ENCODE data around the gene CPM. TPM values are rescaled to one million over a fixed set of nuclear protein-coding genes. Genes with fewer than 3 reads are reported as not detected.
"Not testable (repeated sequence)": the region's sequence is repeated elsewhere in the genome, so short reads cannot be mapped to it uniquely, and the experiment has no call there.

Gene CPM
- total RNA-seq, 2 experiments from 2014 or later, result 3.0 to 5.8 TPM

DNA sequence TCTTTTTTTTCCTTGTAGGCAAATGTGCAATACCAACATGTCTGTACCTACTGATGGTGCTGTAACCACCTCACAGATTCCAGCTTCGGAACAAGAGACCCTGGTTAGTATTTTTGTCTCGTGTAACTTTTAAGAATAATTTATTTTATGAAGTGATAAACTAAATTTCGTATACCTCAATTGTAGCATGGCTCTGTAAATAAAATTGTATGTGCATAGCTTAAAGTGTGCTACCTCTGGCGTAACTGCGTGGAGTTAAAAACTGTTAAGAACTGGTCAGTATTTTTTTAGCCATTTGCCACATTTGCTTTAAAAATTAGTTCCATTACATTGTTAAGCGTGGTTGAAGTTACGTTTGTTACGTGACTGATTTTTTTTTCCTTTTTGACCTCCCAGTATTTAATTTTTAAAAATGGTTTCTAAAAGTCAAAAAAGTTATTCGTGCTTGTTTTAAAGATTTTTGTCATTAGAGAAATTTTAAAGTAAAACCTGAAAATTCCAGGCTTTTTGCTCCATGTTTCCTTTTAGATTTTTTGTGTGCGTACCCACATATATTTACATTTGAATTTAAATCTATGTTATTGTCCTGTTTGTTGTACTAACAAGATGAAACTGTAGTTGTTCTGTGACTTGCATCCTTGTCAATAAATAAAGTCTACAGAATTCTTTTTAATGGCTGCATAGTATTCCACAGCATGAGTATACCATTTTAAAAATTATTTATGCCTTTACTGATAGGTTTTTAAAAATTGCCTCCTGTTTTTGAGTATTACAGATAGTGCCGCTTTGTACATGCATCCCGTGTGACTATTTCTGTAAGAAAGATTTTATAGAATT is 123.6 kb downstream of the CPM start:
- H3K27me3 Mint-ChIP-seq, result no peaks in the 10 kb centered on the region
- H3K9me3 Mint-ChIP-seq, result no peaks in the 10 kb centered on the region
- intact Hi-C loops (cut with micrococcal nuclease), result loop anchor here (5.0 kb wide), 1 partner anchor 477 kb away; the partner anchor contains the start of gene MDM1
- peak overlapping the region; percentile 89 for H3K4me3 Mint-ChIP-seq
- CTCF ChIA-PET, result interaction anchor here (0.9 to 3.3 kb wide), 4 partner anchors 9 to 63 kb away, joined by 3 to 24 read pairs (median 10); partner anchors contain the start of gene SLC35E3
- DNase-seq (no peak), ATAC-seq (no peak)
- H3K4me1 Mint-ChIP-seq (ENCODE audit: low read depth), result peaks cover 40% of the 10 kb centered on the region
- H3K36me3 Mint-ChIP-seq (ENCODE audit: low read depth), result peaks cover 51% of the 10 kb centered on the region
- H3K27ac Mint-ChIP-seq, result peak overlapping the region; percentile 98
- TF ChIP-seq, protein P1, sequence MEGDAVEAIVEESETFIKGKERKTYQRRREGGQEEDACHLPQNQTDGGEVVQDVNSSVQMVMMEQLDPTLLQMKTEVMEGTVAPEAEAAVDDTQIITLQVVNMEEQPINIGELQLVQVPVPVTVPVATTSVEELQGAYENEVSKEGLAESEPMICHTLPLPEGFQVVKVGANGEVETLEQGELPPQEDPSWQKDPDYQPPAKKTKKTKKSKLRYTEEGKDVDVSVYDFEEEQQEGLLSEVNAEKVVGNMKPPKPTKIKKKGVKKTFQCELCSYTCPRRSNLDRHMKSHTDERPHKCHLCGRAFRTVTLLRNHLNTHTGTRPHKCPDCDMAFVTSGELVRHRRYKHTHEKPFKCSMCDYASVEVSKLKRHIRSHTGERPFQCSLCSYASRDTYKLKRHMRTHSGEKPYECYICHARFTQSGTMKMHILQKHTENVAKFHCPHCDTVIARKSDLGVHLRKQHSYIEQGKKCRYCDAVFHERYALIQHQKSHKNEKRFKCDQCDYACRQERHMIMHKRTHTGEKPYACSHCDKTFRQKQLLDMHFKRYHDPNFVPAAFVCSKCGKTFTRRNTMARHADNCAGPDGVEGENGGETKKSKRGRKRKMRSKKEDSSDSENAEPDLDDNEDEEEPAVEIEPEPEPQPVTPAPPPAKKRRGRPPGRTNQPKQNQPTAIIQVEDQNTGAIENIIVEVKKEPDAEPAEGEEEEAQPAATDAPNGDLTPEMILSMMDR (IDR thresholded peaks at IDR 0.05), result no peak
- POLR2A ChIA-PET, result interaction anchor here (0.5 to 2.9 kb wide), 6 partner anchors 8 to 122 kb away, joined by 3 to 19 read pairs (median 4); partner anchors contain the start of gene NUP107

DNA sequence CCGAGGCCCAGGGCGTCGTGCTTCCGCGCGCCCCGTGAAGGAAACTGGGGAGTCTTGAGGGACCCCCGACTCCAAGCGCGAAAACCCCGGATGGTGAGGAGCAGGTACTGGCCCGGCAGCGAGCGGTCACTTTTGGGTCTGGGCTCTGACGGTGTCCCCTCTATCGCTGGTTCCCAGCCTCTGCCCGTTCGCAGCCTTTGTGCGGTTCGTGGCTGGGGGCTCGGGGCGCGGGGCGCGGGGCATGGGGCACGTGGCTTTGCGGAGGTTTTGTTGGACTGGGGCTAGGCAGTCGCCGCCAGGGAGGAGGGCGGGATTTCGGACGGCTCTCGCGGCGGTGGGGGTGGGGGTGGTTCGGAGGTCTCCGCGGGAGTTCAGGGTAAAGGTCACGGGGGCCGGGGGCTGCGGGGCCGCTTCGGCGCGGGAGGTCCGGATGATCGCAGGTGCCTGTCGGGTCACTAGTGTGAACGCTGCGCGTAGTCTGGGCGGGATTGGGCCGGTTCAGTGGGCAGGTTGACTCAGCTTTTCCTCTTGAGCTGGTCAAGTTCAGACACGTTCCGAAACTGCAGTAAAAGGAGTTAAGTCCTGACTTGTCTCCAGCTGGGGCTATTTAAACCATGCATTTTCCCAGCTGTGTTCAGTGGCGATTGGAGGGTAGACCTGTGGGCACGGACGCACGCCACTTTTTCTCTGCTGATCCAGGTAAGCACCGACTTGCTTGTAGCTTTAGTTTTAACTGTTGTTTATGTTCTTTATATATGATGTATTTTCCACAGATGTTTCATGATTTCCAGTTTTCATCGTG is 124.4 kb downstream of the CPM start:
- Mint-ChIP-seq H3K9me3 (no peaks in the 10 kb centered on the region), H3K27ac (peak overlapping the region; percentile 98), H3K4me3 (peak overlapping the region; percentile 89), H3K27me3 (no peaks in the 10 kb centered on the region), H3K36me3 (ENCODE audit: low read depth) (peaks cover 48% of the 10 kb centered on the region), H3K4me1 (ENCODE audit: low read depth) (peaks cover 37% of the 10 kb centered on the region)
- CTCF ChIA-PET, result interaction anchor here (0.9 to 3.3 kb wide), 10 partner anchors 8 to 148 kb away, joined by 3 to 24 read pairs (median 3); partner anchors contain the start of gene SLC35E3
- POLR2A ChIA-PET, result interaction anchor here (0.5 to 2.9 kb wide), 15 partner anchors 9 to 477 kb away, joined by 3 to 19 read pairs (median 4); partner anchors contain the start of genes MDM1, NUP107 and SLC35E3
- peak; percentile 87 for DNase-seq
- ATAC-seq, result peak; percentile 43
- TF ChIP-seq, protein P1 (IDR thresholded peaks at IDR 0.05), result peak; percentile 59
- intact Hi-C loops (cut with micrococcal nuclease), result loop anchor here (5.0 kb wide), 1 partner anchor 476 kb away; the partner anchor contains the start of gene MDM1

DNA sequence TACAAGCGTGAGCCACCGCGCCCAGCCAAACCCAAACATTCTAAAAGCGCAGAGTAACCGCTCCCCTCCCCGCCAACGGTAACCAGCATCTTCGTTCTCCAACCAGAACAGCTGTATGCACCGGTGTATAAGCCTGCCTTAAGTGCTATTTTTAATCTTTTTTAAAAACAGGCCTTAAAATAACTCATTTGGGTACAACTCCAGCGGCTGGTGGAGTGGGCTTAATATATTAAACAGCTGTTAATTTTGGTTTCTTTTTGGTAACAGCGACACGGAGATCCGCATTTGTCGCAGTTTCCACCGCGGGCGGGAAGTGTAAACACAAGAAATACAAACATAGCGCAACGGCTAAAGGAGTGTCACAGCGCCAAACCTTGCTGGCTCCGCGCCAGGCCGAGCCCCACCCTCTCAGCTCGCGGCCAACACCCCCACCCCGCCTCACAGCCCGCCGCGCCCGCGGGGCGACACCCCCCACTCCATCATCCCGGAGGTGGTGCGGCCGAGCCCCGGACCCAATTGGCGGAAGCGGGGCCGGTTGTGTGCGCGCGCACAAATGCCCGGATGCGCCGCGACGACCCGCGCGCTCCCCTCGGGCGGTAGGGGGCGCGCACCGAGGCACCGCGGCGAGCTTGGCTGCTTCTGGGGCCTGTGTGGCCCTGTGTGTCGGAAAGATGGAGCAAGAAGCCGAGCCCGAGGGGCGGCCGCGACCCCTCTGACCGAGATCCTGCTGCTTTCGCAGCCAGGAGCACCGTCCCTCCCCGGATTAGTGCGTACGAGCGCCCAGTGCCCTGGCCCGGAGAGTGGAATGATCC is 125.2 kb downstream of the CPM start, which contains the start of gene MDM2:
TSS of gene MDM2 (plus strand) at position 602 of the 812 bp plus-strand sequence. CDS start 301 bp downstream, outside the sequence.
- peaks cover 30% of the 10 kb centered on the region for H3K4me1 Mint-ChIP-seq (ENCODE audit: low read depth)
- peak within 1 kb of the TSS; percentile 98 for H3K27ac Mint-ChIP-seq
- ChIA-PET CTCF (interaction anchor here (1.0 to 3.3 kb wide), 10 partner anchors 11 to 147 kb away, joined by 3 to 24 read pairs (median 4); partner anchors contain the start of gene SLC35E3), POLR2A (interaction anchor here (0.7 to 2.9 kb wide), 17 partner anchors 9 to 488 kb away, joined by 3 to 19 read pairs (median 4); partner anchors contain the start of genes CPSF6, MDM1 and SLC35E3)
- peaks cover 40% of the 10 kb centered on the region for H3K36me3 Mint-ChIP-seq (ENCODE audit: low read depth)
- peak; percentile 89 for ATAC-seq
- H3K9me3 Mint-ChIP-seq, result no peaks in the 10 kb centered on the region
- H3K4me3 Mint-ChIP-seq, result peak within 1 kb of the TSS; percentile 89
- intact Hi-C loops (cut with micrococcal nuclease), result loop anchor here (5.0 kb wide), 1 partner anchor 475 kb away; the partner anchor contains the start of gene MDM1
- TF ChIP-seq, protein P1 (IDR thresholded peaks at IDR 0.05), result peak; percentile 79
- DNase-seq, result peak; percentile 96
- H3K27me3 Mint-ChIP-seq, result no peaks in the 10 kb centered on the region

DNA sequence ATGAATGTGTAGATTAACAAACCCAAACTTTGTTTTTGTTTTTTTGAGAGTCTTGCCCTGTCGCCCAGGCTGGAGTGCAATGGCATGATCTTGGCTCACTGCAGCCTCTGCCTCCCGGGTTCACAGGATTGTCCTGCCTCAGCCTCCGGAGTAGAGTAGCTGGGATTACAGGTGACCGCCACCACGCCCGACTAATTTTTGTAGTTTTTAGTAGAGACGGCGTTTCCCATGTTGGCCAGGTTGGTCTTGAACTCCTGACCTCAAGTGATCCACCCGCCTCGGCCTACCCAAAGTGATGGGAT is 125.7 kb downstream of the CPM start:
- not testable (repeated sequence) for ATAC-seq, H3K9me3 Mint-ChIP-seq, H3K27me3 Mint-ChIP-seq, DNase-seq
- POLR2A ChIA-PET, result interaction anchor here (0.7 to 2.9 kb wide), 15 partner anchors 8 to 487 kb away, joined by 3 to 19 read pairs (median 4); partner anchors contain the start of genes CPSF6, MDM1 and SLC35E3
- H3K4me3 Mint-ChIP-seq, result peak overlapping the region; percentile 89
- H3K36me3 Mint-ChIP-seq (ENCODE audit: low read depth), result peaks cover 35% of the 10 kb centered on the region
- CTCF ChIA-PET, result interaction anchor here (1.0 to 3.3 kb wide), 9 partner anchors 11 to 129 kb away, joined by 3 to 24 read pairs (median 5); partner anchors contain the start of gene SLC35E3
- intact Hi-C loops (cut with micrococcal nuclease), result loop anchor here (5.0 kb wide), 1 partner anchor 475 kb away; the partner anchor contains the start of gene MDM1
- H3K27ac Mint-ChIP-seq, result peak overlapping the region; percentile 98
- peaks cover 24% of the 10 kb centered on the region for H3K4me1 Mint-ChIP-seq (ENCODE audit: low read depth)

All from activated CD8-positive, alpha-beta T cell treated with anti-CD3 and anti-CD28 coated beads for 36 hours (primary cell).